ENCODE results near the gene SLC11A2. TPM values are rescaled to one million over a fixed set of nuclear protein-coding genes. Genes with fewer than 3 reads are reported as not detected.
A peak's percentile ranks its signal among the peaks of the same experiment; 100 is the strongest.
"Not testable (repeated sequence)": the region's sequence is repeated elsewhere in the genome, so short reads cannot be mapped to it uniquely, and the experiment has no call there.

SLC11A2 gene
- polyA plus RNA-seq, 6 donors from 2014 or later, result 7.7 to 14.5 (median 9.4) TPM

GRCh38 chr12:50980545-50980944 lies 45.6 kb downstream of the SLC11A2 start:
- H3K36me3 Mint-ChIP-seq, result peaks cover 0 to 7% of the 10 kb centered on the region in 2 donors
- H3K4me1 Mint-ChIP-seq, result no peaks in the 10 kb centered on the region
- H3K9me3 Mint-ChIP-seq, result no peaks in the 10 kb centered on the region
- no peak for ATAC-seq (ENCODE audit: low read depth in 2 of 2)
- peak overlapping the region in 2 of 6 donors; percentile 35 to 76 for H3K27ac Mint-ChIP-seq
- no peaks in the 10 kb centered on the region for H3K27me3 Mint-ChIP-seq
- DNase-seq, result no peak
- H3K4me3 Mint-ChIP-seq, result no peak overlapping the region

GRCh38 chr12:50979369-50980052 lies 46.7 kb downstream of the SLC11A2 start:
- ATAC-seq (ENCODE audit: low read depth in 2 of 2) (no peak), DNase-seq (no peak)
- no peaks in the 10 kb centered on the region for H3K9me3 Mint-ChIP-seq
- no peak overlapping the region for H3K4me3 Mint-ChIP-seq
- H3K4me1 Mint-ChIP-seq, result no peaks in the 10 kb centered on the region
- H3K36me3 Mint-ChIP-seq, result peaks cover 0 to 7% of the 10 kb centered on the region in 2 donors
- H3K27me3 Mint-ChIP-seq, result no peaks in the 10 kb centered on the region
- H3K27ac Mint-ChIP-seq, result no peak overlapping the region

GRCh38 chr12:50971946-50972345 lies 54.2 kb downstream of the SLC11A2 start:
- ATAC-seq (ENCODE audit: low read depth in 2 of 2) (no peak), DNase-seq (no peak)
- peaks cover 6 to 13% of the 10 kb centered on the region in 2 donors for H3K36me3 Mint-ChIP-seq
- no peak overlapping the region for H3K27ac Mint-ChIP-seq
- H3K4me1 Mint-ChIP-seq, result peaks cover 0 to 5% (median 3%) of the 10 kb centered on the region in 3 donors
- no peaks in the 10 kb centered on the region for H3K9me3 Mint-ChIP-seq
- H3K27me3 Mint-ChIP-seq, result no peaks in the 10 kb centered on the region
- H3K4me3 Mint-ChIP-seq, result no peak overlapping the region

DNA sequence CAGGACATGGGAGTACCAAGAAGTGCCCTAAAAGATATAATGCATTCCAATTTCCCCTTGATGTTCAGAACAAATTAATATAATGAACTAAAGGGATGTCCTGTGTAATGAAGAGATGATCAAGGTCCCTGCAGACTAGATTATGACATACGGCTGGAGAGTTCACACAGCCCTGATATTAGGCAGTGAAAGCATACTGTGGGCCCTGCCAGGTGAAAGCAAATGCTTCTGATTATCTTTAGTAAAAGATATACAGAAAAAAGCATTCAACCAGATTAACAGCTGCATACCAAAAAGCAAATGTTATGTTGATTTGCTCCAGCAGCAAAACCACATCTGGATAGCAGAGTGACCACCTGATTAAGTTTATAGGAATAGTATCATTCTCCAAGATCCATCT lies 61.8 kb downstream of the SLC11A2 start:
- no peak overlapping the region for H3K4me3 Mint-ChIP-seq
- H3K27me3 Mint-ChIP-seq, result no peaks in the 10 kb centered on the region
- H3K36me3 Mint-ChIP-seq, result no peaks in the 10 kb centered on the region
- H3K27ac Mint-ChIP-seq, result peak overlapping the region in 1 of 6 donors; percentile 41
- no peaks in the 10 kb centered on the region for H3K9me3 Mint-ChIP-seq
- H3K4me1 Mint-ChIP-seq, result peaks cover 0 to 8% (median 8%) of the 10 kb centered on the region in 3 donors
- ATAC-seq (ENCODE audit: low read depth in 2 of 2), result no peak
- DNase-seq, result no peak

GRCh38 chr12:50961708-50962107 lies 64.5 kb downstream of the SLC11A2 start:
- Mint-ChIP-seq H3K4me1 (peaks cover 0 to 21% (median 8%) of the 10 kb centered on the region in 3 donors), H3K27ac (no peak overlapping the region), H3K4me3 (no peak overlapping the region), H3K36me3 (no peaks in the 10 kb centered on the region), H3K27me3 (no peaks in the 10 kb centered on the region), H3K9me3 (no peaks in the 10 kb centered on the region)
- ATAC-seq (ENCODE audit: low read depth in 2 of 2), result no peak
- no peak for DNase-seq

DNA sequence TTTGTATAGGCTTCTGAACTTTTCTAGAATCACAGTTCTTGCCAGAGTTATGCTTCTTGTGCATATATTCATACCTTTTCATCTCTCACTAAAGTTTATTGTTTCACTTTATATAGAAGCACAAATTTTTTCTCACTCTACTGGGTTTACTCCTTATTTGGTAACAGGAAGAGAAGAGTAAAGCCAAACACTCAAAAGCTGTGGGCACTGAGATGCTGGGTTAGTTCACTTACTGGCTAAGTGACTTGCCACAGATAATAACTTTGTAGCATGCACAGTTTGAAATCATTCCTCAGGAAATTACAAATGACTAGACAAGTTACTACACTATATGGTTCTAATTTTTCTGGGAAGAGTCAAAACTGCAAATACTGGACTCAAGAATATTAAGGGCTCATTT lies 66.1 kb downstream of the SLC11A2 start:
- ATAC-seq (ENCODE audit: low read depth in 2 of 2), result no peak
- no peak overlapping the region for H3K4me3 Mint-ChIP-seq
- H3K4me1 Mint-ChIP-seq, result peaks cover 0 to 24% (median 8%) of the 10 kb centered on the region in 3 donors
- no peaks in the 10 kb centered on the region for H3K27me3 Mint-ChIP-seq
- no peak for DNase-seq
- no peak overlapping the region for H3K27ac Mint-ChIP-seq
- no peaks in the 10 kb centered on the region for H3K9me3 Mint-ChIP-seq
- H3K36me3 Mint-ChIP-seq, result no peaks in the 10 kb centered on the region

GRCh38 chr12:50955697-50956096 lies 70.5 kb downstream of the SLC11A2 start:
- no peaks in the 10 kb centered on the region for H3K9me3 Mint-ChIP-seq
- ATAC-seq (ENCODE audit: low read depth in 2 of 2) (no peak), DNase-seq (no peak)
- H3K27ac Mint-ChIP-seq, result no peak overlapping the region
- no peaks in the 10 kb centered on the region for H3K36me3 Mint-ChIP-seq
- H3K27me3 Mint-ChIP-seq, result no peaks in the 10 kb centered on the region
- peaks cover 0 to 22% (median 8%) of the 10 kb centered on the region in 3 donors for H3K4me1 Mint-ChIP-seq
- H3K4me3 Mint-ChIP-seq, result no peak overlapping the region

DNA sequence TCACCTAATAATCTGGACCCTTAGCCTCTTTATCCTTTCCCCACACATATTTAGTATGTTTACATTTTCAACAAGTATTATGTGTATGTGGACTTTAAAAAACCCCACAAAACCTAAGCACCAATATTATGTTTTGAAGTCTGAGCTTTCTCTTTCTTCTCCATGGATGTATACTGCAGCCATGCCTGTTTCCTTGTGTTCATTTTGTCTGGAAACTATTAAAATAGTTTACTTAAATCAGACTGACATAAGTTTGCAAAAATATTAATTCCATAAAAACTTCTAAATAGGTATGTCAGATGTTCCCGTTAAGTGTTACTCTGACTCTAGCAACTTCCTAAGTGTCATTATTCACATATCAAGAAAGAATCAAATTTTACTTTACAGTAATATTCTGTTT lies 70.9 kb downstream of the SLC11A2 start:
- H3K9me3 Mint-ChIP-seq, result no peaks in the 10 kb centered on the region
- H3K4me3 Mint-ChIP-seq, result no peak overlapping the region
- H3K36me3 Mint-ChIP-seq, result no peaks in the 10 kb centered on the region
- no peaks in the 10 kb centered on the region for H3K27me3 Mint-ChIP-seq
- H3K27ac Mint-ChIP-seq, result no peak overlapping the region
- H3K4me1 Mint-ChIP-seq, result peaks cover 0 to 19% (median 7%) of the 10 kb centered on the region in 3 donors
- no peak for ATAC-seq (ENCODE audit: low read depth in 2 of 2)
- no peak for DNase-seq

DNA sequence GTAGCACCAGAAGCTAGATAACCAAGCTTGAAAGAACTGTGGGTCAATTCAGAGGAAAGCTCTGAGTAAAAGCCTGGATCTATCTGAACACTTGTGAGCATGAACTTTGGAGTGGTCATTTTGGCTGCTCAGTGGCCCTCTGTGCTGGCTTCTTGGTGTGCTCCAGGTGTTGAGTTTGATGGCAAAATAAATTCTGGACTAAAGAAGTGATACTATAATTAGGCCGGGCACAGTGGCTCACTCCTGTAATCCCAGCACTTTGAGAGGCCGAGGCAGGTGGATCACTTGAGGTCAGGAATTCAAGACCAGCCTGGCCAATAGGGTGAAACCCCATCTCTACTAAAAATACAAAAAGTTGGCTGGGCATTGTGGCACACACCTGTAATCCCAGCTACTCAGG lies 71.4 kb downstream of the SLC11A2 start:
- not testable (repeated sequence) for H3K9me3 Mint-ChIP-seq; H3K36me3 Mint-ChIP-seq; H3K4me3 Mint-ChIP-seq; DNase-seq; H3K27me3 Mint-ChIP-seq; ATAC-seq (ENCODE audit: low read depth in 2 of 2)
- Mint-ChIP-seq H3K27ac (peak overlapping the region in 2 of 6 donors; percentile 15 to 75), H3K4me1 (peaks cover 0 to 16% (median 2%) of the 10 kb centered on the region in 3 donors)

DNA sequence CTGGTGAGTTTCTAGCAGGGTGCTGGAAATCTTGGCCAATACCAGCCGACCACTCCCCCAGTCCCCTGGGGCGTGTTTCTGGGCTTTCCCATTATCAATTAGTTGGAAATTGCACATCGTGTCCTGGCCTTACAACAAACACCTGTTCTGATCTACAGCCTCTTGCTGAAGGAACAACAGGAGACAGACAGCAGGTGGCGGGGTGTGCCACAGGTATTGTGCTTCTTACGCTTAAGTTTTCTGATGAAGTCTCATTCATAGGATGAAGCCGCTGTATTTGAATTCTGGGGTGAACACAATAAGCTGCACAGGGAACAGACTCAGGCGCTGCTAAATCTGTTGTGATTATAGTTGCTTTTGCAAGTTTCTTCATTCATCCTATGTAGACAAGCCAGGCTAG lies 73.1 kb downstream of the SLC11A2 start:
- Mint-ChIP-seq H3K4me1 (peaks cover 0 to 16% (median 4%) of the 10 kb centered on the region in 3 donors), H3K36me3 (no peaks in the 10 kb centered on the region), H3K27ac (no peak overlapping the region), H3K27me3 (no peaks in the 10 kb centered on the region), H3K9me3 (no peaks in the 10 kb centered on the region), H3K4me3 (no peak overlapping the region)
- ATAC-seq (ENCODE audit: low read depth in 2 of 2) (no peak), DNase-seq (no peak)

- ATAC-seq (ENCODE audit: low read depth in 2 of 2), result no peak
- no peak within 1 kb of the TSS for H3K4me3 Mint-ChIP-seq
Observed at GRCh38 chr12:50952510-50952909, 73.7 kb downstream of the SLC11A2 start, which contains the start of gene HIGD1C. Gene HIGD1C (plus strand): TSS chr12:50952544. CDS start chr12:50953999, 1,455 bp downstream.

DNA sequence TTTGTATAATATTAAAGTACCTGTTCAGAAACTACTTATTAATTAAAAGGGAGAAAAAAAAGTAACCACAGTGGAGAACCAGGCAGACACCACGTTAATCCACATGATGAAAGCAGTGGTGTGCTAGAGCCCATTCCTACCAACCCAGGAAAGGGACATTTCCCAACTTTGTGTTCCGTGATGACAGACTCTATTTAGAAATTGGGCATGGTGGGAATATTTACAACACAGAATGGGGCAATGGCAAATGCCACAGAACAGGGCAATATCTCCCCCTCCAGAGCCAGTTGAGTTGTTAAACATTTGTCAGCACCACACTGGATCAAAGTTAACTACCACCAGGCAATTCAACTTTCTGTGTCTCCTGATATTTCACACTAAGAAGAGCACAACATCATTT lies 75.1 kb downstream of the SLC11A2 start:
- no peak overlapping the region for H3K27ac Mint-ChIP-seq
- H3K36me3 Mint-ChIP-seq, result no peaks in the 10 kb centered on the region
- no peaks in the 10 kb centered on the region for H3K27me3 Mint-ChIP-seq
- ATAC-seq (ENCODE audit: low read depth in 2 of 2), result no peak
- H3K4me3 Mint-ChIP-seq, result no peak overlapping the region
- H3K4me1 Mint-ChIP-seq, result peaks cover 0 to 4% (median 0%) of the 10 kb centered on the region in 3 donors
- no peak for DNase-seq
- no peaks in the 10 kb centered on the region for H3K9me3 Mint-ChIP-seq

More at GRCh38 chr12:50952510-50952909, 73.7 kb downstream of the SLC11A2 start, which contains the start of gene HIGD1C:
- no peaks in the 10 kb centered on the region for H3K27me3 Mint-ChIP-seq
- H3K36me3 Mint-ChIP-seq, result no peaks in the 10 kb centered on the region
- no peak within 1 kb of the TSS for H3K27ac Mint-ChIP-seq
- peaks cover 0 to 11% (median 4%) of the 10 kb centered on the region in 3 donors for H3K4me1 Mint-ChIP-seq
- no peak for DNase-seq
- H3K9me3 Mint-ChIP-seq, result no peaks in the 10 kb centered on the region

- Mint-ChIP-seq H3K27me3 (no peaks in the 10 kb centered on the region), H3K4me3 (no peak overlapping the region), H3K9me3 (no peaks in the 10 kb centered on the region), H3K36me3 (no peaks in the 10 kb centered on the region), H3K27ac (peak overlapping the region in 1 of 6 donors; percentile 26), H3K4me1 (peaks cover 0 to 4% (median 0%) of the 10 kb centered on the region in 3 donors)
- ATAC-seq (ENCODE audit: low read depth in 2 of 2) (no peak), DNase-seq (no peak)
Observed at GRCh38 chr12:50949801-50950302, 76.3 kb downstream of the SLC11A2 start.

DNA sequence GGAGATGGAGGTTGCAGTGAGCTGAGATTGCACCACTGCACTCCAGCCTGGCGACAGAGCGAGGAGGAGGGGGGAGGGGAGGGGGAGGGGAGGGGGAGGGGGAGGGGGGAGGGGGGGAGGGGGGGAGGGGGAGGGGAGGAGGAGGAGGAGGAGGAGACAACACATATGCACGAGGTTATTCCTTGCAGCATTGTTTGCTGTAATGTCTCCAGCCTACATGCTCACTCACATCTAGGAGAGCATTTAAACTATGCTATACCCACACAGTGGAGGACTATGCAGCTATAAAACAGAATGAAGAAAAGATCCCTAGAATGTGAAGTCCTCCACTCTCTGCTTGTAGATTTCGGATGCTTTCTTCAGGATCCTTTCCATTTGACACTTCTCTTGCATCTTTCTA lies 77.4 kb downstream of the SLC11A2 start:
- DNase-seq (no peak), ATAC-seq (ENCODE audit: low read depth in 2 of 2) (no peak)
- Mint-ChIP-seq H3K4me1 (peaks cover 0 to 4% (median 4%) of the 10 kb centered on the region in 3 donors), H3K9me3 (no peaks in the 10 kb centered on the region), H3K4me3 (no peak overlapping the region), H3K27ac (peak overlapping the region in 2 of 6 donors; percentile 42 to 76), H3K27me3 (no peaks in the 10 kb centered on the region), H3K36me3 (no peaks in the 10 kb centered on the region)
